Stimulated activated CD4-positive, alpha-beta T cell treated with anti-CD3 and anti-CD28 coated beads, Interleukin-4, amount 100 ng/mL, for 24 hours (primary cell): ENCODE data around the gene FBXL4.

Experiments used
- DNase-seq: peaks from one replicate; pipeline ENCODE4 v3.0.0-alpha.2; 2020

Gene FBXL4

GRCh38 chr6:98836962-98837944 is 110.5 kb downstream of the FBXL4 start:
- no peak for DNase-seq

DNA sequence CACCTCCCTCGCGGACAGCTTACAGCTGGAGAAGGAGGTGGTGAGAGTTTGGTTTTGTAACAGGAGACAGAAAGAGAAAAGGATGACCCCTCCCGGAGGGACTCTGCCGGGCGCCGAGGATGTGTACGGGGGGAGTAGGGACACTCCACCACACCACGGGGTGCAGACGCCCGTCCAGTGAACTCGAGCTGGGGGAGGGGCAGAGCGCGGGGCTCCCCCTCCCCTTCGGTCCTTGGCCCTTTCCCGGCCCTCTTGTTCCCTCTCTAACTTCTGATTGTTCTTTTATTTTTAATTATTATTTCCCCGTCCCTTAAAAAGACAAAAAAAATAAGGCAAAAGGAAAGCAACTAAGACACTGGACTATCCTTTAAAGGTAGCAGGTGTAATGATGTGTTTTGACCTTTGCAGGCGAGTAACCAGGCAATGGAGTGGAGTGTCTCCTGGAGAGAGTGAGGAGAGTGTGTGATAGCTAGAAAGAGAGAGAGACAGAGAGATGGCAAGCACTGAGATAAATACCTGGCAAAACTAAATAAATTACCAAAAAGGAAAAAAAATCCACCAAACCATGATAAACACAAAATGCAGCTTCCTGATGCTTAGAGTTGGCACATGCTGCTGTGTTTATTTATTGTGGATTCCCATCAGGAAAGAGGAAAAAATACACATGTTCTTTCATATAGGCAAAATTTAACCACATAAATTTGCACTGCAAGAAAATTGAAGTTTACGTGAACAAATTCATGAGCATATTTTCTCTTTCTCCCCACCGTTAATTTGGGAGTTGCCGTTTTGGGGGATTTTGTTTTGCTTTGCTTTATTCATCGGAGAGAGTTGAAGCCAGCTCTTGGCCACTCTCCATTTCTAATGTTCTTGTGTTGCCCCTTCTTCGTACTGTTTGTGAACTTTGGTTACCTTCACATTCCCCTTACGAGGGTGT is 111.5 kb downstream of the FBXL4 start:
- no peak for DNase-seq

GRCh38 chr6:98835149-98836024 is 112.4 kb downstream of the FBXL4 start:
- no peak for DNase-seq

GRCh38 chr6:98834060-98835031 is 113.4 kb downstream of the FBXL4 start, which contains the start of gene POU3F2:
POU3F2 (plus strand) TSS chr6:98834574; CDS start chr6:98834874, 300 bp downstream.
- DNase-seq, result peak; percentile 64

DNA sequence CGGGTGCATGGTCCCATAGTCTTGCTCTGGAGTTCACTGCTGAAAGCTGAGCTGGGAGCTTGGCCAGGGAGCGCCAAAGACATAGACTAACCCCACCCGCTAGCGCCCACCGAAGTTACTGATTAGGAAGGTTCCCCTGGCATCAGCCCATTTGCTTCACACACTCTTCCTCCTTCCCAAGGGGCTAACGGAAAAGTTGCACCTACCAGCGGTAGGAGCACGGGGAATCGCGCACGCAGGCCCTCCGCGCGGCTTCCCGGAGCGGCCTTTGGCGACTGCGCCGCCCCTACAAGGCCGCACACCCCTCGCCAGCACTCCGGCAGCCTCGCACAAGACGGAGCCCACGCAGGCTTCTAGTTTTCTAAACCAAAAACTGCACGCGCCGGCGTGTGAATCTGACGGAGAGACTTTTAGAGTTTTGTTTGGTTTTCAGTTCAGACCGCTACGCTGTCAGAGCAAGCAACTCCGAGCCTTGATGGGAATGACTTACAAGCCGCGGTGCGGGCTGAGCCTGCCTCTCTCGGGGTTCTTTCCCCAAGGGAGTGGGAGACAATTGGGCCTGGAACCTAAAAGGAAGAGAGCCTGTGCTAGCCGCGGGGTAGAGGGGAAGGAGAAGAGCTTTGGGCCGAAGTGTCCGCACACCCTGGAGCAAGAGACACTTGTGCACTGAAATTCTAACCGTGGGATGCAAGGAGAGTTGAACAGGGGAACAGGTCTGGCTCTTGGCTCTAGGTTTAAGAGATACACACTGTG is 114.3 kb downstream of the FBXL4 start:
- DNase-seq, result no peak

DNA sequence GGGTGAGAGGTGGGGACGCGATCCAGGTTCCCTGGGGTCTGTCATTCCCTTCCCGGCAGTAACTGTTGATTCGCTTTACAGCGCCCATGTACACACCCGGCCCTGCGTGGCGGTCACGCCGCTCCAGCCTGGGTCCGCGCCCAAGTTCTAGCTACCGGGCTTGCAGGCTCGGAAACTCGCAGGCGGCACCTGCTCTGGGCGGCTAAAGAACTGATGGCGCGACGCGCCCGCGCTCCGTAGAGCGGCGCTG is 114.8 kb downstream of the FBXL4 start:
- no peak for DNase-seq

DNA sequence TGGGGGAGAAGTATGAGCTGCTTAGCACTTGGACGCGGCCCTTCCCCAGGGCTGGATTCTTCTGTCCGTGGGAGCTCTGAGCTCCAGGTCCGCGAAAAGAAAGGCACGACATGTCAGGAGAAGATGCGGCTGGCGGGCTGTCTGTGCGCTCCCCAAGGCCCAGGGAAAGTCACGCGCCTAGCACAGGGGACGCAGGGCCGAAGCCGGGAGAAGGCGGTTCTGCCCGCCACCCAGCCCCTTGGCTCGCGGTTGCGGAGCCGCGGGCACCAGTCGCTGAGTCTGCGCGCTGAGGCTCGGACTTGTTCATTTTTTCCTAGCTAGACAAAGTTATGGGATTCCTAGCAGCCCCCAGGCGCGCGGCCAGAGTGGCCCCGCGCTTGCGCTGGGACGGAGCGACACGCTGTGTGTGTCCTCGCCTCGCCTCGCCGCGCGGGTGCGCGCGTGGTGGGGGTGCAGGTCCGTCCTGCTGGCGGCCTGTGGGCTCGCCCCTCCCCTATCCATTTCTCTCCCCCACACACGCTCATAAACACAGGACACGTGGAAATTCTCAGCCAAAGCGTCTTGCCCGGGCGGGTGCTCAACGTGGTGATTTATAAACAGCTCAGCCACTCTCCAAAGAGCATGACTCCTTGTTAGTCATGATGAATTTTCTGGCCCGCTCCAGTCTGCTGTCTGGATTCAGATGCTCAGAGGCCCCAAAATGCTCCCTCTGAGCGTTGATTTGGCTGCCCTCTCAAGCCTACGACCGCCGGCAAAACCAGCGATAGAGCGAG is 115.3 kb downstream of the FBXL4 start:
- no peak for DNase-seq

- DNase-seq, result no peak
These were observed 115.8 kb downstream of the FBXL4 start for GRCh38 chr6:98831959-98832283.

- DNase-seq, result no peak
These were observed 116.4 kb downstream of the FBXL4 start for GRCh38 chr6:98831057-98831958.

DNA sequence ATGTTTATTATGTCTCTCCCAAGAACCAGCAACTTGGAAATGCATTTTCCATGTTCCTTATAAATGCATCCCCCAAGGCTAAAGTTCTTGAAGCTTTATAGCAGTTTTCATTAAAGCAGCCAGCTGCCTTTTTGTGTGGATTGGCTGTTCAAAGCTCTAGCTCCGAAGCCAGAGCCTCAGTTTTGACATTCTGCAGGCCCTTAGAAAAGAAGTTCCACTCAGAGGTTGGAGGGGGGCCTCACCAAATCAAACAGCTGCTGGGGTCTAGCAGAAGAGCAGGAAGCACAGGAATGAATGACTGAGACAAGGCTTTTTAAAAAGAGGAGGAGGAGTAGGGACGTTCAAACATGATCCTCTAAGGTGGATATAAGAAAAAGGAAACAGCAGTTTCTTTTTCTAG is 117.6 kb downstream of the FBXL4 start:
- DNase-seq, result no peak

- no peak for DNase-seq
These were observed 118.8 kb downstream of the FBXL4 start for GRCh38 chr6:98828941-98829411.

GRCh38 chr6:98828211-98828788 is 119.4 kb downstream of the FBXL4 start:
- no peak for DNase-seq

DNA sequence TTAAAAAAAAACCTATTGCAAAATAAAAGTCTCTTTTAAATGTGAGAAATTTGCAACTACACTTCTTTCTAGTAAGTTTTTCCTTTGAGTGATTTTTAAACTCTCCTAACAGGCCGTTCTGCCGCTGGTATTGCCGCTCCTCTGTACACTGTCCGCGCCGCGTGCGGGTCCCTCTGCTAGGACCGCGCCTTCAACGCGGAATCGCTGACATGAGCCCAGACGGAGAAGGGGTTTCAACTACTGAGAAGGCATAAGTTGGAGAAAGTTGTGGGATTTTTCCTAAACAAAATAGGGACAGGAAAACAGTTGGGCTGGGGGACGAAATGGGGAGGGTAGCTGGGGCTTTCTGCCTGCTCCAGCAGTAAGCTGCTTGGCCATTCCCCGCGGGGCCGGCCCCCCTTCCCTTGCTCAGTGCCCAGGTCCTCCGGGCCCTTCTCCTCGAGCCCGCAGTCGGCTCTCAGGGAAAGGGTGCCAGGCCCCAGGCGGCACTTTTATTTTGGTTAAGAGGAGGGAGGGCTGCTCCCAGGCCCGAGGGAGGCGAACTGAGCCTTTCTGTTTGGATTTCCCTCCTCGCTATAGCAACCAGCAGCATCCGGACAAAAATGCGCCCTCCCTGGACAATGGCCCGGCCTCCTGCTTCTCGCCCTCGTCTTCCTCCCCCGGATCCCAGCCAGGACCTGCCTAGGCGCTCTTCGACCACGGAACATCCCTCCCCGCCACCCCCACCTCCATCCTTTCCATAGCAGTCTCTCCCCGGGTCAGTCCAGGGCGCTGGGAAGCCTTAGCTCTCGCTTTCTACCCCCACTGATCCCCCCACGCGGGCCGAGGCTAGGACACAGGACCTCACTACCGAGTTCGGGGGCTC is 120.2 kb downstream of the FBXL4 start:
- DNase-seq, result no peak

DNA sequence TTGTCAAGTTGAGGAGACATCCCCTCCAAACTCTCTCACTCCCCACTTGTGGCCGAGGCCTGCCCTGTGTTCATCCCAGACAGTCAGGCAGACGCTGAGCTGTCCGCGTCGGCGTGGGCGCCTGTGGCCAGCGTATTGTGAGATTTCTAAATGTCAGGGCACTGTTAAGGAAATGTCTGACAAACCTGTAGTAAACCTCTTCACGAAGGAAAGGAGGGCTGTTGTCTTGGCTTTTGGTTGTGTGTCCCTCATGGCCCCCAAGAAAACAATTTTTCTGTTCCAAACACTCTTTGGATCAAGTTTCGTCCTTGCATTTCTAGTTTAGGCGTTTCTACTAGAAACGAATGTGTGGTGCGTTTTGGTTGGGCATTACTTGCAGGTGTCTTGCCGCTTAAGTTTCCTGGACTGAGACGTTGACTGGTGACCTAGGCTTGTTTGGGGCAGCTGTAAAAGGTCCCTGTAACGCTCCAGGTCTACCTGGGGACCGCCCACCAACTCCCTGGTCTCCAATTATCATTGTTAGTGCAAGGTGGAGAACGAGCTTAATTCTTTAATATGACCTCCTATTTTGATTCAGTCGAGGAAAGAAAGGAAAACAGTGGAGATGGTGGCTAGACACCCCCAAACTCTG is 122.0 kb downstream of the FBXL4 start:
- no peak for DNase-seq

DNA sequence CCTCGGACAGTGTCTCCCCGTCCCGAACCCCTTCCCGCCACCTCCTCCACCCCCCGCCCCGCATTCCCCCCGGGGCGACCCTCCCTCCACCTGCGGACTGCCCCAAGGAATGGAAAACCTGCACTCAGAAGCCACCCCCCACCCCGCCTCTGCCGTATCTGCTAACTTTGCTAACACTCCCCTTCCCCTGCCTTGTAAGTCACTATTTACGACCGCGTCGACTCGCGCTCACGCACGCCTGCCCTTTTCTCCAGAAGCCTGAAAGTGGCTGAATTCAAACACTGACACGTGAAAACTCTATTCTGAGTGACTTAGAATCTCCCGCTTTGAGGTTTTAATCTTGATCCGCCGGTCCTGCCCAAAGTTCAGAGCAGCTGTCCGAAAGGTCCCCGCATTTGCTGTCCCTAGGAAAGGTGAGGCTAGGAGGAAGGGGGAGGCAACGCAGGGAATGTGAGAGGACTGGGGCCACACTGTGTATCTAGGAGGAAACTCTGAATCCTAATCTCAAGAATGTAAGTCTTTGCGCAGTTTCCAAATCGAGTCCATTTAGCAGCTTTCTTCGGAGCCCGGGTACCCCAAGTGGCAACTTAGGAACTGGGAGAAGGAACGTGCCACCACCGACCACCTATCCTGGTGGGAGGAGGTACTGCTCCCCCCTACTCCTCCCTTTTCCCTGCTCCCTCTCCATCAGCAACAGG is 122.7 kb downstream of the FBXL4 start:
- no peak for DNase-seq
